ENCODE results near the gene TYMP.
"Not testable (repeated sequence)": the region's sequence is repeated elsewhere in the genome, so short reads cannot be mapped to it uniquely, and the experiment has no call there.

TYMP gene

DNA sequence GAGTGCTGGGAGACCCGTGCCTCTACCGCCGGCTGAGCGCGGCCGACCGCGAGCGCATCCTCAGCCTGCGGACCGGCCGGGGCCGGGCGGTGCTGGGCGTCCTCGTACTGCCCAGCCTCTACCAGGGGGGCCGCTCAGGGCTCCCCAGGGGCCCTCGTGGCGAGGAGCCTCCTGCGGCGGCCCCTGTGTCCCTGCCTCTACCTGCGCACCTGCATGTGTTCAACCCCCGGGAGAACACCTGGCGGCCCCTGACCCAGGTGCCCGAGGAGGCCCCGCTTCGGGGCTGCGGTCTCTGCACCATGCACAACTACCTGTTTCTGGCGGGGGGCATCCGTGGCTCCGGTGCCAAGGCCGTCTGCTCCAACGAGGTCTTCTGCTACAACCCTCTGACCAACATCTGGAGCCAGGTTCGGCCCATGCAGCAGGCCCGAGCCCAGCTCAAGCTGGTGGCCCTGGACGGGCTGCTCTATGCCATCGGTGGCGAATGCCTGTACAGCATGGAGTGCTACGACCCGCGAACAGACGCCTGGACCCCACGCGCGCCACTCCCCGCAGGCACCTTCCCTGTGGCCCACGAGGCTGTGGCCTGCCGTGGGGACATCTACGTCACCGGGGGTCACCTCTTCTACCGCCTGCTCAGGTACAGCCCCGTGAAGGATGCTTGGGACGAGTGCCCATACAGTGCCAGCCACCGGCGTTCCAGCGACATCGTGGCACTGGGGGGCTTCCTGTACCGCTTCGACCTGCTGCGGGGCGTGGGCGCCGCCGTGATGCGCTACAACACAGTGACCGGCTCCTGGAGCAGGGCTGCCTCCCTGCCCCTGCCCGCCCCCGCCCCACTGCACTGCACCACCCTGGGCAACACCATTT lies 19.3 kb upstream of the TYMP start:
- Mint-ChIP-seq H3K36me3 (no peaks in the 10 kb centered on the region), H3K4me3 (peak overlapping the region; percentile 79), H3K27me3 (no peaks in the 10 kb centered on the region), H3K4me1 (ENCODE audit: low read depth) (peaks cover 40% of the 10 kb centered on the region), H3K27ac (peak overlapping the region; percentile 86), H3K9me3 (ENCODE audit: low read depth) (no peaks in the 10 kb centered on the region)

DNA sequence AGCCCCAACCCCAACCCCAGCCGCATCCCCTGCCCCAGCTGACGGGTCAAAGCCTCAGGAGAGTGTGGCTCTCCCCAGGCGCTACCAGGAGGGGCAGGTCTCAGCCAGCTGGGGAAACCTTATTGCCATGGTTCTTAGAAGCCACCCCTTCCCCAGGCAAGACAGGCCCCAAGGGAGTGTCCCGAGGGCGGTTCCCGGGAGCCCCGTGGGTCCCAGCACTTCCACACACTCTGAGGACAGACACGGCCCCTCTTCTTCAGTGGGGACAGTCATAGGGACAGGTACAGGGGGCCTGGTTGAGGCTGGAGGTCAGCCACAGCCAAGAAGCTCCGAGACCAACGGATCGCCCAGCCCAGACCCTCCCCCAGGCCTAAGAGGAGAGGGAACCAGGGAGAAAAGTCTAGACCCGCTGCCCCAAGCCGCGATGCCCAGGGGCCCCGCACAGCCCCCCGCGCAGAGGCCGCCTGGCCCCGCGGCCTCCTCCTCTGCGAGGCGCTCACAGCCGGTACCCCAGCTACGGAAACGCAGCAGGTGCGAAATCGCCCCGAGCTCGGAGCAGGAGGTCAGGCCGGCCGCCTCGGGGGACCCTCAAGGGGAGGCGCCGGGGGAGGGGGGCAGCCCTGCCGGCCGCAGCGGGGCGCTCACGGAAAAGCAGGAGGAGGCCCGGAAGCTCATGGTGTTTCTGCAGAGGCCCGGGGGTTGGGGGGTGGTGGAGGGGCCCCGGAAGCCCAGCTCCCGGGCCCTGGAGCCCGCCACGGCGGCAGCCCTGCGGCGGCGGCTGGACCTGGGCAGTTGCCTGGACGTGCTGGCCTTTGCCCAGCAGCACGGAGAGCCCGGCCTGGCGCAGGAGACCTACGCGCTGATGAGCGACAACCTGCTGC lies 18.5 kb upstream of the TYMP start:
- no peaks in the 10 kb centered on the region for H3K36me3 Mint-ChIP-seq
- H3K4me3 Mint-ChIP-seq, result peak overlapping the region; percentile 75
- H3K4me1 Mint-ChIP-seq (ENCODE audit: low read depth), result peaks cover 40% of the 10 kb centered on the region
- H3K27ac Mint-ChIP-seq, result peak overlapping the region; percentile 64
- no peaks in the 10 kb centered on the region for H3K9me3 Mint-ChIP-seq (ENCODE audit: low read depth)
- H3K27me3 Mint-ChIP-seq, result no peaks in the 10 kb centered on the region

DNA sequence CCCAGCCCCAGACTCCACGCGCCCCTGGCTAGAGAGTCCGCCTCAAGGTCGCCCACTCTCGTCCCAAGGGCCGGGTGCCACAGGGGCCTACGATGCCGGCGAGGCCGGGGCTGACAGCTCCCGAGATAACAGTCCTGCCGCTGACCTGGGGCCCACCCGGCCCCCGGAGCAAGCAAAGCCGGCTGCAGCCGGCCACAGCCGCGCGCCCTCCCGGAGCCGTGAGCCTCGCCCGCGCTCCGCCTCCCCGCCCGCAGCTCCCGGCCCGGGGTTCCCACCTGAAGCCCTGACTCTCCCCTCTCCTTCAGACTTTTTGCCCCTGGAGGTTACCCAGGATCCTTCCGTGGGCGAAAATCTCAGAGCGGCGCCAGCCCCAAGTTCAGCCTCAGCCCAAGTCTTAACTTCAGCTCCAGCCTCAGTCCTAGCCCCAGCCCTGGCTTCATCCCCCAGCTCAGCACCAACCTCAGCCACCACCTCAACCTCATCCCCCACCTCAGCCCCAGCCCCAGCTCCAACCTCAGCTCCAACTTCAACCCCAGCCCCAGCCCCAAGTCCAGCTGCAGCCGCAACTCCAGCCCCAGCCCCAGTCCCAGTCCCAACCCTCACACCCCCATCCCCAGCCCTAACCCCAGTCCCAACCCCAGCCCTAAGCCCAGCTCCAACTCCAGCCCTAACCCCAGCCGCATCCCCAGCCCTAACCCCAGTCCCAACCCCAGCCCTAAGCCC lies 17.6 kb upstream of the TYMP start:
- Mint-ChIP-seq H3K9me3 (ENCODE audit: low read depth) (no peaks in the 10 kb centered on the region), H3K27ac (peak overlapping the region; percentile 79), H3K4me1 (ENCODE audit: low read depth) (peaks cover 42% of the 10 kb centered on the region), H3K27me3 (no peaks in the 10 kb centered on the region), H3K4me3 (peak overlapping the region; percentile 10), H3K36me3 (no peaks in the 10 kb centered on the region)

DNA sequence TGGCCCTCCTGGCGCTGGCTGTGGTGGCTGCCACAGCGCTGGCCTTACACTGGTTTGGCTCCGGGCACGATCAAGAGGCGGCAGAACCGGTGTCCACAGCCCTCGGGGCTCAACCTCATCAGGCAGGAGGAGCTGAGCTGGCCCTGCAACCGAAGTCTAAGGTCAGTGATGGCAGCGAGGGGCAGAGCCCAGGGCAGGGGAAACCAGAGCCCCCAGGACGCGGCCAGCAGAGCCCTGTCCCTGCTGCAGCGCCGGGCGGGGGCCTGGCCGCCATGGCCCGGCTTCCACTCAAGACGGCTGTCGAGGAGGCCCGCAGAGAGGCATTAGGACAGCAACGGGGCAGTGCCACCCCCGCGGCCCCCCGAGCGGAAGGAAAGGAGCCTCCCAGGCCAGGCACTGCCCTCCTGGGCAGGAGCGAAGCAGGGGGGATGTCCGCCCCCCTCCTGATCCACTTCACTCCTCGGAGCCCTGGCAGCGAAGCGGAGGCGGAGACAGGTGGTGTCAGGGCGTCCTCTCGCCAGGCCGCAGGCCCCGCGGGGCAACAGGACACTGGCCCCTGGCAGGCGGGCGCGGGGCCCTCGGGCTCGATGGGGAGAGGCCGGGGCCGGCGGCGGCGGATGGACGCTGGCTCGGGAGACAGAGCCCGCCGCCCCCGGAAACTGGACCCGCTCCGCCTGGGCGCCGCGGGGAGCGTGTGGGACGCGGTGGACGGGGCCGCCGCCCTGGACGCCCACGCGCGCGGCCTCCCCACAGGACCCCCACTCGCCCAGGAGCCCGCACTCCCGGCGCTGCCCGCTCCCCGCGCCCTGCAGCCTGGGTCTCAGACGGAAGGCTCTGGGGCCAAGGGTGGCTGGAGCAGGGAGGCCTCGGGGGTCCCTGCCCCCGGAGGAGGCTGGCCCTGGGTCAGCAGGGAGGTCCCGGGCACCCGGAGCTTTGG lies 16.8 kb upstream of the TYMP start:
- Mint-ChIP-seq H3K9me3 (ENCODE audit: low read depth) (no peaks in the 10 kb centered on the region), H3K36me3 (no peaks in the 10 kb centered on the region), H3K4me1 (ENCODE audit: low read depth) (peaks cover 49% of the 10 kb centered on the region), H3K27ac (peak overlapping the region; percentile 68), H3K4me3 (no peak overlapping the region), H3K27me3 (no peaks in the 10 kb centered on the region)

DNA sequence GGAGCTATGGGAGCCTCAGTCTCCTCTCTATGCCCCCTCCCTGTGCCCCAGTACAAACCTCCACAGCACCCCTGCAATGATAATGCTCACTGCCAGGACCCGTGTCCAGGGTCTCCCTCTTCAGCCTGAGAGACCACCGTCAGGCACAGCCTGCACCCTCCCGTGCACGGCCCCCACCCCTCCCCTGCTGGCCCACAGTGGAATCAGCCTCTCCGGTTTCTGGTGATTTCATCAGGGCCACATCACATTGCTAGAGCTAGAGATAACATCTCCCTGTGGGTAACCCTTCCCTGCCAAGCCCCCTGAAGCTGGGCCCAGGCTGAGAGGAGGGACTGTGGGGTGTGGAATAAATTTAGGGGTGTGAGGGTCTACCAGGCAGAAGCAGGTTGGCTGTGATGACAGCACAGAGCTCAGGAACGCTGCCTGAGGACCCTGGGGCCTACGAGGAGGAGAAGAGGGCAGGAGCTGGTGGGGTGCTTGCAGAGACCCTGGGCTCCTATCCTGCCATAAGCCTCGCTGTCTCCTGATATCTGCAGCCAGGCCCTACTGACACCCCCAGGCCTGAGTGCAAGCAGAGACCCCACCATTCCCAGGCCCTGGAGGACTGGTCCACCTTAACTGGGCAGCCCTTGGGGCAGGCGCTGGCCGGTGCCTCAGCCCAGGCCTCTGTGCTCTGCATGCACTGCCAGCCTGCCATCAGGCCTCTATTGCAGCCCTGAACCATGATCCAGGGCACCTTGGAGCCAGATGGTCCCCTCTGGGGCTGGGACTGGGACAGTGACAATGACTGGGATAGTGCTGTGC lies 15.9 kb upstream of the TYMP start, which contains the start of gene KLHDC7B:
KLHDC7B (plus strand) TSS at position 378 of the 804 bp plus-strand sequence; CDS start at position 723, 345 bp downstream.
- no peaks in the 10 kb centered on the region for H3K36me3 Mint-ChIP-seq
- H3K27ac Mint-ChIP-seq, result peak within 1 kb of the TSS; percentile 81
- peak within 1 kb of the TSS; percentile 52 for H3K4me3 Mint-ChIP-seq
- no peaks in the 10 kb centered on the region for H3K27me3 Mint-ChIP-seq
- H3K4me1 Mint-ChIP-seq (ENCODE audit: low read depth), result peaks cover 51% of the 10 kb centered on the region
- no peaks in the 10 kb centered on the region for H3K9me3 Mint-ChIP-seq (ENCODE audit: low read depth)

DNA sequence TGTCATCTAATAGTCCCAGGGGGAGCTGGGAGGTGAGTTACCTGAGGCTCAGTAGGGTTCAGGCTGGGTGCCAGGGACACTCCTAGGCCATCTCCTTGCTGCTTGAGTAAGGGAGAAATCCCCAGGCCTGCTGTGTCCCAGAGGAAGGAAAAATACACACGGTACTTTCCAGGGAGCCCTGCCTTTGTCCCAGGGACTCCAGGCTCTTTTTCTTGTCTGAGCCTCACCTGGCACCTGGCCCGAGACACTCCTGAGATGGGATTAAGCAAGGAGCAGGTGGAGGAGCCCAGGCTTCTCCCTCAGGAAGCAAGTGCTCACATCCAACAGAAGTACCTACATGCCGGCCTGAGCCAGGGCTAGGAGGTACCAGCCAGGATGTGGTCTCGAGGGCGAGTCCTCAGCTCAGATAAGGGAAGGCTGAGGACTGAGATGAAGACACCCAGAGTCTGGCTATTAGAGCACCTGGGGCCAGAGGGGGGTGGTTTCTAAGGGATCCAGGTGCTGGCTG lies 15.0 kb upstream of the TYMP start:
- peak overlapping the region; percentile 81 for H3K27ac Mint-ChIP-seq
- H3K27me3 Mint-ChIP-seq, result no peaks in the 10 kb centered on the region
- H3K4me1 Mint-ChIP-seq (ENCODE audit: low read depth), result peaks cover 49% of the 10 kb centered on the region
- H3K4me3 Mint-ChIP-seq, result peak overlapping the region; percentile 52
- H3K36me3 Mint-ChIP-seq, result no peaks in the 10 kb centered on the region
- H3K9me3 Mint-ChIP-seq (ENCODE audit: low read depth), result no peaks in the 10 kb centered on the region

DNA sequence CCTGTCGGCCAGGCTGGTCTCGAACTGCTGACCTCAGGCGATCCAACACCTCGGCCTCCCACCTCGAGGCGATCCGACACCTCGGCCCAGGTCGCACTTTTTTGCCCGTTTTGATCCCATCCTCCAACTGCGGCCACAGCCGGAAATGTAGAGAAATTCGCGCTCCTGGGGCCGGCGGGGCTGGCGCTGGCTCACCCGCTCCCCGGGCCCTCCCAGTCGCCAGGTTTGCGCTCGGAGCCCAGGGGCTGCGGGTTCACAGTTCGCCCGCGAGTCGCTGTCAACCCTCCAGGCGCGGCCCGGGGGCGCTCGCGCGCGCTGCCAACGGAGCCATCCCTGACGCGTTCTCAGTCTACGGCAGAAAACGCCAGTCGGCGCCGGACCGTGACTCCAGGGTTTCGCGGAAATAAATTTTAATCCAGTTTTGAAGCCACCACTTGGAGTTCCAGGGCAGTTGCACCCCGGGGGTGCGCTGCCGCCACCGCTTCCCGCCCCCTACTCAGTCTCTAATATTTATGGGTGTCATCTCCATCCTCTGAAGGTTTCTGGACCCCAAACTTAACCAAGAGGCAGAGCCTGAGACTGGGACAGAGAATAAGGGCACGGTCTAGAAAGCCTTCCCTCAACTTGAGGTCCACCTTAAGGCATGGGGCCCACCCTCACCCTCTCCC lies 14.4 kb upstream of the TYMP start:
- H3K36me3 Mint-ChIP-seq, result no peaks in the 10 kb centered on the region
- peak overlapping the region; percentile 81 for H3K27ac Mint-ChIP-seq
- H3K4me1 Mint-ChIP-seq (ENCODE audit: low read depth), result peaks cover 51% of the 10 kb centered on the region
- H3K27me3 Mint-ChIP-seq, result no peaks in the 10 kb centered on the region
- H3K4me3 Mint-ChIP-seq, result peak overlapping the region; percentile 52
- H3K9me3 Mint-ChIP-seq (ENCODE audit: low read depth), result no peaks in the 10 kb centered on the region

DNA sequence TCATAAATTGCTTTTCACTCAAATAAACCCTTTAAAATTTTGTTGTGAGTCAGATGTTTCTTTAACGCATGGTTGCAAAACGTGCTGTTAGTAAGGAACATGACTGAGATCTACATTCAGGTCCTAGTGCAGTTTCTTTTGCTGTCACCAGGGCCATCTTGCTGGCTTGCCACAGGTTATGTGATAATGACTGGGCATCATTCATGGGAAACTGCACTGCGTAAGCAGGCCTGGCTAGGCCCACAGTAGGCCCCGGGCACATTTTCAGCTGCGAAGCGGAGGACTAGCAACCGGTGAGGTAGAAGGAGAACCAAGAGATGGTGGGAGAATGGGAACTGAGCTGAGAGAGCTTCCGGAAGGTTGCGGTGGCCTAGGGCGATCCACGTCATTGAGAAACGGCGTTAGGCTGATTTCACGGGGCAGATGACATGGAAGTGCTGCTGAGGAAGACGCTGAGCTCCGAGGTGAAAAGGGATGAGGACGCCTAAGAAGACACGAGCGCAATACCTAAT lies 12.7 kb upstream of the TYMP start:
- no peaks in the 10 kb centered on the region for H3K36me3 Mint-ChIP-seq
- peaks cover 61% of the 10 kb centered on the region for H3K4me1 Mint-ChIP-seq (ENCODE audit: low read depth)
- no peaks in the 10 kb centered on the region for H3K9me3 Mint-ChIP-seq (ENCODE audit: low read depth)
- peak overlapping the region; percentile 93 for H3K27ac Mint-ChIP-seq
- H3K27me3 Mint-ChIP-seq, result no peaks in the 10 kb centered on the region
- peak overlapping the region; percentile 64 for H3K4me3 Mint-ChIP-seq

DNA sequence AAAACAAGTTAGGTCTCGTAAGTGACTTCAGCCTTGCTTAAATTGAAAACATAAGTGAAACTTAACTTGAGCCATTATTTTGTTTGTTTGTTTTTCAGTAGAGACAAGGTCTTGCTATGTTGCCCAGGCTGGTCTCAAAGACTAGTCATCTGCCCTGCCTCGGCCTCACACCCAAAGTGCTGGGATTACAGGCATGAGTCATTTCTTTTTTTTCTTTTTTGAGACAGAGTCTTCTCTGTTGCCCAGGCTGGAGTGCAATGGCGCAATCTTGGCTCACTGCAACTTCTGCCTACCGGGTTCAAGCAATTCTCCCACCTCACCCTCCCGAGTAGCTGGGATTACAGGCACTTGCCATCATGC lies 11.8 kb upstream of the TYMP start:
- not testable (repeated sequence) for H3K36me3 Mint-ChIP-seq; H3K9me3 Mint-ChIP-seq (ENCODE audit: low read depth); H3K27me3 Mint-ChIP-seq; H3K4me3 Mint-ChIP-seq
- H3K27ac Mint-ChIP-seq, result peak overlapping the region; percentile 93
- H3K4me1 Mint-ChIP-seq (ENCODE audit: low read depth), result peaks cover 61% of the 10 kb centered on the region

DNA sequence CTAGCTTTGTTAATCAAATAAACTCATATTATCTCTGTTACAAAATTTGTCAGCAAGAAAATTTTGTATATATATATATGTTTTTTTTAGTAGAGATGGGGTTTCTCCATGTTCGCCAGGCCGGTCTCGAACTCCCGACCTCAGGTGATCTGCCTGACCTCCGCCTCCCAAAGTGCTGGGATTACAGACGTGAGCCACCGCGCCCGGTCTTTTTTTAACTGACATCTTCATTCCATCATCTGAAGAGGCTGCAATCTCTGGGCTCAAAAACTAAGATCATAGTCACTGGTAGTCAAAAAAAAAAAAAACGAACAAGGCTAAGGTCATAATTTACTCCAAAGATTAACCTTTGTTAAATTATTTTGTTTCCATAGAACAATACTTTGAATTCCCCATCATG lies 10.6 kb upstream of the TYMP start:
- peaks cover 52% of the 10 kb centered on the region for H3K4me1 Mint-ChIP-seq (ENCODE audit: low read depth)
- peak overlapping the region; percentile 93 for H3K27ac Mint-ChIP-seq
- H3K9me3 Mint-ChIP-seq (ENCODE audit: low read depth), result no peaks in the 10 kb centered on the region
- H3K36me3 Mint-ChIP-seq, result no peaks in the 10 kb centered on the region
- no peaks in the 10 kb centered on the region for H3K27me3 Mint-ChIP-seq
- peak overlapping the region; percentile 35 for H3K4me3 Mint-ChIP-seq

DNA sequence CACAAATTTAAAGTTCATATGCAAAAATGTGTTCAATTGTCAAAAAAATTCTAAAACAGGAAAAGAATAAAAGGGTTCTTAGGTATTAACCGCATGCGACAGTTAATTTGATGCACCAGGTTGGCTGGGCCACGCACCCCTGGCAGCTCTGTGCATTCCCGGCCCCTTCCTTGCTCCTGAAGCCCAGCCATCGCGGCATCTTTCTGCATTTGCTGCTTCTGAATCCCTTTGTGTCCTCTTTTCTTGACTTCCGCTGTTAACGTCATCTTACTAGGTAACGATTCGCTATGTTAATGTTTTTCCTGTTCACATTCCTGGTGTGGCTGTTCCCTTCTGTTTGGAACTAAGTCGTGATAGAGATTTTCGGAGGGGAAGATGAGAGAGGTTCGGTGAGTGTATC lies 8.0 kb upstream of the TYMP start:
- Mint-ChIP-seq H3K4me3 (peak overlapping the region; percentile 21), H3K36me3 (no peaks in the 10 kb centered on the region)

DNA sequence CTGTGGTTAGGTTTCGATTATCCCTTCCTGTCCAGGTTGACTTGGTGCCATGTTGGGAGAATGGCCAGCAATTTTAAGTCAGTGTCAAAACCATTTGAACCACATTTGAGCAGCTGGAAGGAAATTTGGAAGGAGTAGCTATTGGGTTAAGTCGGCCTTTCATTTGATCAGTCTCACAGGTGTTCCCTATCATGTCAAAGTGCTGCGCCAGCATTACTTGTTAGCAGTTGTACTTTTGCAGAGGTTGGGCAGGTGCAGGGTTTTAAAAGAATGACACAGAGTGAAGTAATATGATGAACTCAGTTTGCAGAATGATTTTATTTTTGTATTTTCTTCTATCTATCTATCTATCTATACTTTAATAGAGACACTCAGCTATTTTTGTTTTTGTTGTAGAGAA lies 6.4 kb upstream of the TYMP start:
- Mint-ChIP-seq H3K4me3 (no peak overlapping the region), H3K36me3 (no peaks in the 10 kb centered on the region), H3K27ac (no peak overlapping the region), H3K9me3 (ENCODE audit: low read depth) (no peaks in the 10 kb centered on the region), H3K27me3 (no peaks in the 10 kb centered on the region), H3K4me1 (ENCODE audit: low read depth) (peaks cover 47% of the 10 kb centered on the region)

More for the DNA sequence above, 8.0 kb upstream of the TYMP start:
- no peaks in the 10 kb centered on the region for H3K9me3 Mint-ChIP-seq (ENCODE audit: low read depth)
- H3K4me1 Mint-ChIP-seq (ENCODE audit: low read depth), result peaks cover 56% of the 10 kb centered on the region
- no peaks in the 10 kb centered on the region for H3K27me3 Mint-ChIP-seq
- peak overlapping the region; percentile 98 for H3K27ac Mint-ChIP-seq

All from activated naive CD8-positive, alpha-beta T cell (primary cell).